ENCODE measurements around the gene CNTN1.

The CNTN1 gene

DNA sequence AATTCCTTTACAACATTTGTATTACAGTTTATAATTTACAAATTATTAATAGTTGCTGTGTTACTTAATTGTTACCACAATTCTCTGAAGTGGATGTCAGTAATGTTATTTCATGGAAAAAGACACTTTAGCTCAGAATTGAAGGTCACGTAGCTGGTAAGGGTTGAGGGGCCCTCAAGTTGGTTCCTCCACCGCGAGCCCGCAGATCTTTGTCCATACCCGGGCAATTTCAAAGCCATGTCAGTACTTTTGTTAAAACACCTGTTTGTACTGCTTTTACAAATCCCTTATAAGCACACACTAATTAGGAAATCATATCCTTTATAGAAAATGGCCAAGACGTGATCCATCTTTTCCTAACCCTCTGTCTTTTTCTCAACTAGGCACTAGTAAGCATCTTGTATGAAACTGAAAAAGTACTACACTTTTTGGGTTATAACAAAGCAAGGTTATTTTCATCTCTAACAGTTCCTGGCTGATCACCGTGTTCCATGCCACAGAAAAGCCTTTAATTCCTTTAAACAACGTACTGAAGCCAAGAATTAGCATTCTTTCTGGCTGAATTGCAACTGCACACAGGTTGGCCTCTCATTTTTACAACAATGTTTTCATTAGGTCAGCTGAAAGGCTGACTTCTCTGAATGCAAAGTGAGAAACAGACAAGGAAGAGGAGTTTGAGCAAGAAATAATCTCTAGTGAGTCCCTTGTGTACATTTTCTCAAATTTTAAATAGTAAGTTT, 76.1 kb downstream of the CNTN1 start:
- H3K27ac ChIP-seq (ENCODE audit: low read depth, low read length, severe bottlenecking) = no peak overlapping the region
- 88 to 92% methylated on average over 5 to 7 of the region's 8 CpGs for WGBS, 2 experiments (ENCODE audit: insufficient coverage in 2 of 2)
- H3K4me3 ChIP-seq (ENCODE audit: extremely low read depth, insufficient read depth, low read length, poor library complexity, severe bottlenecking) = no peak overlapping the region
- no peaks in the 10 kb centered on the region for H3K9me3 ChIP-seq (ENCODE audit: control insufficient read depth, low read length)
- no peaks in the 10 kb centered on the region for H3K36me3 ChIP-seq (ENCODE audit: control insufficient read depth, insufficient read depth, low read length)
- H3K4me1 ChIP-seq (ENCODE audit: control insufficient read depth, insufficient read depth, low read length, poor library complexity, severe bottlenecking) = no peaks in the 10 kb centered on the region

DNA sequence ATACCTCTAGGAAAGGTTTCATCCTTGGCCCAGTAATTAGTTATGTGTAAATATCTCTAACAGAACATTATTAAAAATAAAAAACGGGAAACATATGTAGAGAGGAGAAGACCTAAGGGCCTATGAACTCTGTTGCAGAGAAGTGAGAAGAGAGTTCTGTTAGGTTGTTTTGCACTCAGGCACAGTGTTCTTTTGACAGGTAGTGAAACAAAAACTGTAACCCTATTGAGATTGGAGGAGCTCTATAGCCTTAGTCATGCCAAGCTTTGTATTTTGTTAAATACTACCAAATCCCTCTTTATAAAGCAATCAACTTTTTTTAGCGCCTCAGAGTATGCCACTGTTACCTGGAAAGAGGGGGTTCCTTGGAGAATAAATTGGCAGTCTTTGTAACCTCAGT, 77.6 kb downstream of the CNTN1 start:
- Histone ChIP-seq H3K4me1 (ENCODE audit: control insufficient read depth, insufficient read depth, low read length, poor library complexity, severe bottlenecking) (no peaks in the 10 kb centered on the region), H3K9me3 (ENCODE audit: control insufficient read depth, low read length) (no peaks in the 10 kb centered on the region), H3K4me3 (ENCODE audit: extremely low read depth, insufficient read depth, low read length, poor library complexity, severe bottlenecking) (no peak overlapping the region), H3K27ac (ENCODE audit: low read depth, low read length, severe bottlenecking) (no peak overlapping the region), H3K36me3 (ENCODE audit: control insufficient read depth, insufficient read depth, low read length) (no peaks in the 10 kb centered on the region)
- no CpG with 5 or more reads among the region's 2 CpGs for WGBS, 2 experiments (ENCODE audit: insufficient coverage in 2 of 2)

DNA sequence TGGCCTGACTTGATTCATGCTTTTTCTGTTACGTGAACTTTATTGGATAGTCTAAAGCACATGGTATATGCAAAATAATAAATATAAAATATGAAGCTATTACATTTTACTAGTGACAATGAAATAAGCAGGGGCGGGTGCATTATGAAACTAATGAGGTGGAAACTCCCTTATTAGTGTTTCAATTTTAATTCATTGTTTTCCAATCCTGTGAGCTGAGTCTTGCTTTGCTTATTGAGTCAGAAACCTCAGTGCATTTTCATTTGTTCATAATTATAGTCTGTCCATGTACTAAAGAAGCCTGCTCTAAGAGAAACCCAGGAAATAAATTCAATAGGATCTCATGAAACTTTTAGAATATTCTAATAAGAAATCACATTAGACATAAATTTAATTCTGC, 78.5 kb downstream of the CNTN1 start:
- H3K4me1 ChIP-seq (ENCODE audit: control insufficient read depth, insufficient read depth, low read length, poor library complexity, severe bottlenecking) = no peaks in the 10 kb centered on the region
- H3K9me3 ChIP-seq (ENCODE audit: control insufficient read depth, low read length) = no peaks in the 10 kb centered on the region
- H3K4me3 ChIP-seq (ENCODE audit: extremely low read depth, insufficient read depth, low read length, poor library complexity, severe bottlenecking) = no peak overlapping the region
- no peak overlapping the region for H3K27ac ChIP-seq (ENCODE audit: low read depth, low read length, severe bottlenecking)
- no CpG with 5 or more reads among the region's 2 CpGs for WGBS, 2 experiments (ENCODE audit: insufficient coverage in 2 of 2)
- H3K36me3 ChIP-seq (ENCODE audit: control insufficient read depth, insufficient read depth, low read length) = no peaks in the 10 kb centered on the region

GRCh38 chr12:40775661-40776060, 83.4 kb downstream of the CNTN1 start:
- Histone ChIP-seq H3K9me3 (ENCODE audit: control insufficient read depth, low read length) (no peaks in the 10 kb centered on the region), H3K27ac (ENCODE audit: low read depth, low read length, severe bottlenecking) (no peak overlapping the region), H3K4me1 (ENCODE audit: control insufficient read depth, insufficient read depth, low read length, poor library complexity, severe bottlenecking) (no peaks in the 10 kb centered on the region), H3K4me3 (ENCODE audit: extremely low read depth, insufficient read depth, low read length, poor library complexity, severe bottlenecking) (no peak overlapping the region), H3K36me3 (ENCODE audit: control insufficient read depth, insufficient read depth, low read length) (no peaks in the 10 kb centered on the region)
- WGBS, 2 experiments (ENCODE audit: insufficient coverage in 2 of 2) = 100% methylated on average over 1 of the region's 2 CpGs; no CpG with 5 or more reads in 1 of the 2 experiments

- Histone ChIP-seq H3K36me3 (ENCODE audit: control insufficient read depth, insufficient read depth, low read length) (no peaks in the 10 kb centered on the region), H3K27ac (ENCODE audit: low read depth, low read length, severe bottlenecking) (no peak overlapping the region)
- WGBS, 2 experiments (ENCODE audit: insufficient coverage in 2 of 2) = 90 to 100% methylated on average over 1 of the region's 2 CpGs
Measured at GRCh38 chr12:40784102-40784501, 91.9 kb downstream of the CNTN1 start.

DNA sequence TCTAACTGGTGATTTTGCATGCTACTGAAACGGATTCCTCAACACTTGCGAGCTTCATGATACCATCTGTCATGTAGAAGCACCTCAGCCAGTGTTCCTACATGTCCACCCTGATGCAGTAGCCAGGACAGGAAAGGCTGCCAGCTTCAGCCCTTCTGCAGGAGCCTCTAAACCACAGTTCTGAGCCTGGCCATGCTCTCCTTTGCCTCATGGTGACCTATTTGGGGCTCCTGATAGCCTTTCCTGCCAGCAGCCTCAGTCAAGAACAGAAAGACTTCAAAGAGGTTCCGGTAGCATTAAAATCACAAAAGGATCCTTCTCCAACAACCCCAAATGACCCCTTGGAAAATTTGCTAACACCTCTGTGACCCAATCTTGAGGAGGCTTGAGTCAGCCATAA, 96.0 kb downstream of the CNTN1 start:
- no peaks in the 10 kb centered on the region for H3K36me3 ChIP-seq (ENCODE audit: control insufficient read depth, insufficient read depth, low read length)
- H3K9me3 ChIP-seq (ENCODE audit: control insufficient read depth, low read length) = no peaks in the 10 kb centered on the region
- no peak overlapping the region for H3K27ac ChIP-seq (ENCODE audit: low read depth, low read length, severe bottlenecking)
- 74 to 77% methylated on average over 2 to 3 of the region's 3 CpGs for WGBS, 2 experiments (ENCODE audit: insufficient coverage in 2 of 2)
- no peaks in the 10 kb centered on the region for H3K4me1 ChIP-seq (ENCODE audit: control insufficient read depth, insufficient read depth, low read length, poor library complexity, severe bottlenecking)
- H3K4me3 ChIP-seq (ENCODE audit: extremely low read depth, insufficient read depth, low read length, poor library complexity, severe bottlenecking) = no peak overlapping the region

More at GRCh38 chr12:40784102-40784501, 91.9 kb downstream of the CNTN1 start:
- no peaks in the 10 kb centered on the region for H3K4me1 ChIP-seq (ENCODE audit: control insufficient read depth, insufficient read depth, low read length, poor library complexity, severe bottlenecking)
- no peak overlapping the region for H3K4me3 ChIP-seq (ENCODE audit: extremely low read depth, insufficient read depth, low read length, poor library complexity, severe bottlenecking)
- no peaks in the 10 kb centered on the region for H3K9me3 ChIP-seq (ENCODE audit: control insufficient read depth, low read length)

DNA sequence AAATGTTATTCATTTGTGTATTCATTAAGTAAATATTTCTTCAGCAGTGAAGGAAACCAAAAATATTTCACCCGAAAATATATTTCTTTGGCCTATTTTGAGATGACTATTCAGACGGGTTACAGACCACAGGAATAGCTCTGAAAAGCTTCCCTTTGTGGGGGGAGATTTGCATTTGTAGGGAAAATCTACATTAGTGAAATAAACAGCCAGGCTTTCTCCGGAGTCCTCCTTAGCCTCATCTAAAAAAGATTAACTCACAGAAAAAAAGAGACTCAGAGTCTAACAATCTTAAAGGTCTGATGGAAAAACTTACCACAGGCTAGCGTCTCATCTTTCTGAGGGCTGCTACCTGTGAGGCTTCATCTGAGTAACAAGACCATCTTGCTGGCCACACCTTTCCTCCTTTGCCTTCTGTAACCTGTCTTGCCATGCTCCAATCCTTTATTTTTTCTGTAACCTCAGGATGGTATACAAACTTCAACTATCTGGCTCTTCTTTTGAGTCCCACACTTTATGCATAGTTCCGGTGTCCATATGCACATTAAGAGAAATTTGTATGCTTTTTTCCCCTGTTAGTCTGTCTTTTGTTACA, 100.7 kb downstream of the CNTN1 start:
- Histone ChIP-seq H3K36me3 (ENCODE audit: control insufficient read depth, insufficient read depth, low read length) (no peaks in the 10 kb centered on the region), H3K4me3 (ENCODE audit: extremely low read depth, insufficient read depth, low read length, poor library complexity, severe bottlenecking) (no peak overlapping the region), H3K9me3 (ENCODE audit: control insufficient read depth, low read length) (no peaks in the 10 kb centered on the region), H3K27ac (ENCODE audit: low read depth, low read length, severe bottlenecking) (no peak overlapping the region), H3K4me1 (ENCODE audit: control insufficient read depth, insufficient read depth, low read length, poor library complexity, severe bottlenecking) (no peaks in the 10 kb centered on the region)
- 25 to 40% methylated on average over 1 to 2 of the region's 5 CpGs for WGBS, 2 experiments (ENCODE audit: insufficient coverage in 2 of 2)

GRCh38 chr12:40793471-40793870, 101.2 kb downstream of the CNTN1 start:
- WGBS, 2 experiments (ENCODE audit: insufficient coverage in 2 of 2) = no CpG with 5 or more reads among the region's 1 CpG
- H3K4me1 ChIP-seq (ENCODE audit: control insufficient read depth, insufficient read depth, low read length, poor library complexity, severe bottlenecking) = no peaks in the 10 kb centered on the region
- no peaks in the 10 kb centered on the region for H3K9me3 ChIP-seq (ENCODE audit: control insufficient read depth, low read length)
- H3K4me3 ChIP-seq (ENCODE audit: extremely low read depth, insufficient read depth, low read length, poor library complexity, severe bottlenecking) = no peak overlapping the region
- H3K27ac ChIP-seq (ENCODE audit: low read depth, low read length, severe bottlenecking) = no peak overlapping the region
- no peaks in the 10 kb centered on the region for H3K36me3 ChIP-seq (ENCODE audit: control insufficient read depth, insufficient read depth, low read length)

DNA sequence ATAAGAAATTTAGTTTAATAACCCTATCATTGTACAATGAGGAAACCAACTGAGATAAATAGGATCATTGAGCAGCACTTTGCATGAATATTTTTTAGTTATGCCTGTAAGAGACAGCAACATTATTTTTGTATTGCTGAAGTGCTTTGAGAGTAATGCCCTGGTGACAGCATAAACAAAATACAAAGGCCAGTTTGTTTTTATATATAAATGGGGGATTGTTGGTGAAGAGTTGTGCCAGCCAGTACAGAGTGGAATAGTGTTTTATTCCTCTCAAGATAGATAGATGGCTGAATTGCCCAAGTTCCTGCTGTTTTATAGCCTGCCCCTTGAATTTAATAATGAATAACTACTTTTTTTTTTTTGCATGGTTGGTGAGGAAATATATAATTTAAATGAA, 101.8 kb downstream of the CNTN1 start:
- no peaks in the 10 kb centered on the region for H3K4me1 ChIP-seq (ENCODE audit: control insufficient read depth, insufficient read depth, low read length, poor library complexity, severe bottlenecking)
- H3K36me3 ChIP-seq (ENCODE audit: control insufficient read depth, insufficient read depth, low read length) = no peaks in the 10 kb centered on the region
- no peak overlapping the region for H3K4me3 ChIP-seq (ENCODE audit: extremely low read depth, insufficient read depth, low read length, poor library complexity, severe bottlenecking)
- H3K9me3 ChIP-seq (ENCODE audit: control insufficient read depth, low read length) = no peaks in the 10 kb centered on the region
- H3K27ac ChIP-seq (ENCODE audit: low read depth, low read length, severe bottlenecking) = no peak overlapping the region

- WGBS, 2 experiments (ENCODE audit: insufficient coverage in 2 of 2) = 90% methylated on average over 2 of the region's 2 CpGs; no CpG with 5 or more reads in 1 of the 2 experiments
- Histone ChIP-seq H3K4me3 (ENCODE audit: extremely low read depth, insufficient read depth, low read length, poor library complexity, severe bottlenecking) (no peak overlapping the region), H3K9me3 (ENCODE audit: control insufficient read depth, low read length) (no peaks in the 10 kb centered on the region), H3K27ac (ENCODE audit: low read depth, low read length, severe bottlenecking) (no peak overlapping the region), H3K36me3 (ENCODE audit: control insufficient read depth, insufficient read depth, low read length) (no peaks in the 10 kb centered on the region), H3K4me1 (ENCODE audit: control insufficient read depth, insufficient read depth, low read length, poor library complexity, severe bottlenecking) (no peaks in the 10 kb centered on the region)
Measured at GRCh38 chr12:40801082-40801481, 108.8 kb downstream of the CNTN1 start.

GRCh38 chr12:40801861-40802260, 109.6 kb downstream of the CNTN1 start:
- no peaks in the 10 kb centered on the region for H3K36me3 ChIP-seq (ENCODE audit: control insufficient read depth, insufficient read depth, low read length)
- H3K9me3 ChIP-seq (ENCODE audit: control insufficient read depth, low read length) = no peaks in the 10 kb centered on the region
- no peak overlapping the region for H3K27ac ChIP-seq (ENCODE audit: low read depth, low read length, severe bottlenecking)
- no peaks in the 10 kb centered on the region for H3K4me1 ChIP-seq (ENCODE audit: control insufficient read depth, insufficient read depth, low read length, poor library complexity, severe bottlenecking)
- H3K4me3 ChIP-seq (ENCODE audit: extremely low read depth, insufficient read depth, low read length, poor library complexity, severe bottlenecking) = no peak overlapping the region
- 96% methylated on average over 2 of the region's 2 CpGs for WGBS, 2 experiments (ENCODE audit: insufficient coverage in 2 of 2)

Data from mesodermal cell (in vitro differentiated cells).